ENCODE data around the gene RAB3IP.
"Not testable (repeated sequence)": the region's sequence is repeated elsewhere in the genome, so short reads cannot be mapped to it uniquely, and the experiment has no call there.

Gene RAB3IP

DNA sequence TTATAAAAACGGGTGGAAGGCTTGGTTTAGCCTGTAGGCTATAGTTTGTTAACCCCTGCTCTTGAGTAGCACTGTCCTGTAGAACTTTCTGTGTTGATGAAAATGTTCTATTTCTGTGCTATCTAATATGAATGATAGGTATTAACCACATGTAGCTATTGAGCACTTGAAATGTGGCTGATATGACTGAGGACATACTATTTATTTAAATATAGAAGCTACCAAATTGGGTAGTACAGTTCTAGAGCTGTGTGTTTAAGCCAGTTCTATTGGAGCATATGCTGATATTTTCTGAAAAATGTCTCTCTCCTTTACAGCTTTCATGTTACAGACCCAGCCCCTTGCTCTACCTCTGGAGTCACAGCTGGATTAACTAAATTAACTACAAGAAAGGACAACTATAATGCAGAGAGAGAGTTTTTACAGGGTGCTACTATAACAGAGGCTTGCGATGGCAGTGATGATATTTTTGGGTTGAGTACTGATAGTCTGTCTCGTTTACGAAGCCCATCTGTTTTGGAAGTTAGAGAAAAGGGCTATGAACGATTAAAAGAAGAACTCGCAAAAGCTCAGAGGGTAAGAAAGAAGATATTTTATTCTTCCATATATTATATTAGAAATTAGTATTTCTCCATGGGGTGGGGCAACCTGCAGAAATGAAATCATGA lies 17.6 kb downstream of the RAB3IP start:
- no peak for DNase-seq

DNA sequence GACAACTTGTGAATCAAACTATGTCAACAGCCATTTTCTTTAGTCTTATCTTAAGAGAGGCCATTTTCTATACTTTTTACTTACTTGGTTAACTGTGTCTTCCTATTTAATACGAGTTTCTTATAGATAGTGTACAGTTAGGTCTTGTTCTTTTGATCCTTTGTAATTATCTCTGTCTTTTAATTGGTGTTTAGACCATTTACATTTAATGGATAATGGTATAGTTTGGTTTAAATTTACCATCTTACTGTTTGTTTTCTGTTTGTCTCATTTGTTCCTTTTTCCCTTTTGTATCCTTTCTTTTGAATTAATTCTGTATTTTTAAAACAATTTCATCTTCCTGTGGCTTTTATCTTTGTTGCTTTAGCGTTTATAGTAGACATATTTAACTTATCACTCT lies 19.4 kb downstream of the RAB3IP start:
- no peak for DNase-seq

DNA sequence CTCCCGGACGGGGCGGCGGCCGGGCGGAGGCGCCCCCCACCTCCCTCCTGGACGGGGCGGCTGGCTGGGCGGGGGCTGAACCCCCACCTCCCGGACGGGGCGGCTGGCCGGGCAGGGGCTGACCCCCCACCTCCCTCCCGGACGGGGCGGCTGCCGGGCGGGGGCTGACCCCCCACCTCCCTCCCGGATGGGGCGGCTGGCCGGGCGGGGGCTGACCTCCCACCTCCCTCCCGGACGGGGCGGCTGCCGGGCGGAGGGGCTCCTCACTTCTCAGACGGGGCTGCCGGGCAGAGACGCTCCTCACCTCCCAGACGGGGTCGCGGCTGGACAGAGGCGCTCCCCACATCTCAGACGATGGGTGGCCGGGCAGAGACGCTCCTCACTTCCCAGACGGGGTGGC lies 20.9 kb downstream of the RAB3IP start:
- not testable (repeated sequence) for DNase-seq

DNA sequence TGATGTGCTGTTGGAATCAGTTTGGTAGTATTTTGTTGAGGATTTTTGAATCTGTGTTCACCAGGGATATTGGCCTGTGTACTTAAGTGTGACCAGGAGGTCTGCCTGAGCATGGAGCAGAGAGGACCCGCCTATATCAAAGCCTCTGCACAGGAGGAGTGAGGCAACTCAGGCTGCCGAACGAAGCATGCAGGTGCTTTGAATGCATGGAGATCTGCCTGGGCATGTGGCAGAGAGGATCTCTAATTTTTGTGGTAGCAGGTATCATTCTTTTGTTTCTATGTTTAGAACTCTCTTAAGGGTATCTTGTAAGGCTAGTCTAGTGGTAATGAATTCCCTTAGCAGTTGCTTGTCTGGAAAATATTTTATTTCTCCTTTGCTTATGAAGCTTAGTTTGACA lies 26.9 kb downstream of the RAB3IP start:
- DNase-seq = no peak

DNA sequence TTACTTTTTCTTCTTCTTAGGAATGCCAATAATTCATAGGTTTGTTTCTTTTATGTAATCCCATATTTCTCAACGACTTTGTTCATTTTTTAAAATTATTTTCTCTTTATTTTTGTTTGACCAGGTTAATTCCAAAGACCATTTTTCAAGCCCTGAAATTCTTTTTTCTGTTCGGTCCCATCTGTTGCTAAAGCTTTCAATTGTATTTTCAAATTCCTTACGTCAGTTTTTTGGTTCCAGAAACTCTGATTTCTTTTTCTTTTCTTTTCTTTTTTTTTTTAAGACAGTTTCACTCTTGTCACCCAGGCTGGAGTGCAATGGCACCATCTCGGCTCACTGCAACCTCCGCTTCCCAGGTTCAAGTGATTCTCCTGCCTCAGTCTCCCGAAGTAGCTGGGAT lies 27.6 kb downstream of the RAB3IP start:
- DNase-seq = no peak

DNA sequence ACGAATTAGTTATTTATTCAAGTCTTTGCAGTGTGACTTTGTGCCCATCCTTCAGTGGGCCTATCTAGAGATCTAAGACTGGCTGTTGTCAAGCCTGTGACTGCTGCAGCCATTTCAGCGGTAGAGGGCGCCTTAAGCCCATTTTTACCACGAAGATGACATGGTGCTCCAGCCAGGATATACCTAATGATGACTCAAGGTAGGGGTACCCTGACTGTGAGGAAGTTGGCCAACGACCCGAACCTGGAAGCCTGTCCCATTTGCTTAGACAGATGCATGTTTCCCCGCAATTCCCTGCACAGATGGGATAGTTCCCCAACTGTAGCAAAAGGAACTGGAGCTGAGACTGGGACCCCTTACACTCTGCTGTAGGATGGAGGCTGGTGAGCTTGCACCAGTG lies 41.3 kb downstream of the RAB3IP start:
- no peak for DNase-seq

DNA sequence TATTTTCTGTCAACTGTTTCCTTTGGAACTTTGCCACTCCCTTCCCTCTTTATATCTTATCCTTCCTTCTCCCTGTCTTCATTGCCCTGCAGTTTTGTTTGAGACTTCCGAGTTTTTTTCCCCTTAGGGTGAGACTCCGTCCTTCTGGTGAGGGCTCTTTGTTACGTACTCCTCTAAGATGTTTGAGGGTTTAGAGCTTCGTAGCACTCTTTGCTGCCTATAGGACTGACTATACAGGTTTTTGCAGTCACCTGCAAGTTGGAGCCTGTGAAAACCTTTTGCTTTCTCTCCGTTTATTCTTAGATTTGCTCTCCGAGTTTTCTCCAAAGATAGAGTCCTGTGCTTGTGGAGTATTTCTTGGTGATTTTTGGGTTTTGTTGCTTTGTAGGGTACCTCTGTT lies 44.7 kb downstream of the RAB3IP start:
- DNase-seq = no peak

DNA sequence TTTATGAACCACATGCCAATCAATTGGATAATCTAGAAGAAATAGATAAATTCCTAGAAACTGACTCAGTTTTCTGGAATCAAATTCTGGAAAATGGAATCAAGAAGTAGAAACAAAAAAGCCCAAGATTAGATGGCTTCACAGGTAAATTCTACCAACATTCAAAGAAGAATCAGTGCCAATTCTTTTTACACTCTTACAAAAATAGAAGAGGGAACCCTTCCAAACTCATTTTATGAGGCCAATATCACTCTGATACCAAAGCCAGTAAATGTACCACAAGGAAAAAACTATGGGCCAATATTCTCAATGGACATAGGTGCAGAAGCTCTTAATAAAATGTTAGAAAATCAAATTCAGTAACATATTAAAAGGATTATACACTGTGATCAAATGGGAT lies 50.7 kb downstream of the RAB3IP start:
- no peak for DNase-seq

DNA sequence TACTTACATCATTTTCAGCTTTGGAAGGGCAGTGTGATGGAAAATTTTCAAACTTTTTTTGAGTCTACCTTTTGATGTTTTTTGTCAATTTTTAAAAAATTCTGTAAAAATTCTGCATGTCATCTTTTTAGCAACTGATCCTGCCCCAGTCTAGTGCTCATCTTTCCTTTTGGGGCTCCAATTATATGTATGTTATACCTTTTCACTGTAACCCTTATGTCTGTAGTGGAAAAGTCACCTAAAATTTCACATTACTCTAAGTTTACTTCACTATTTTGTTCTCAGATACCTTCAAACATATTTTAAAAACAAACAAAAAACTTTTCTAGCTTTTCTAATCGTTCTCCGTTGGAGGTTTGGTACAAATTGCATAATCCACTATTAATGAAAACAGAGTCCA lies 53.9 kb downstream of the RAB3IP start:
- DNase-seq = no peak

DNA sequence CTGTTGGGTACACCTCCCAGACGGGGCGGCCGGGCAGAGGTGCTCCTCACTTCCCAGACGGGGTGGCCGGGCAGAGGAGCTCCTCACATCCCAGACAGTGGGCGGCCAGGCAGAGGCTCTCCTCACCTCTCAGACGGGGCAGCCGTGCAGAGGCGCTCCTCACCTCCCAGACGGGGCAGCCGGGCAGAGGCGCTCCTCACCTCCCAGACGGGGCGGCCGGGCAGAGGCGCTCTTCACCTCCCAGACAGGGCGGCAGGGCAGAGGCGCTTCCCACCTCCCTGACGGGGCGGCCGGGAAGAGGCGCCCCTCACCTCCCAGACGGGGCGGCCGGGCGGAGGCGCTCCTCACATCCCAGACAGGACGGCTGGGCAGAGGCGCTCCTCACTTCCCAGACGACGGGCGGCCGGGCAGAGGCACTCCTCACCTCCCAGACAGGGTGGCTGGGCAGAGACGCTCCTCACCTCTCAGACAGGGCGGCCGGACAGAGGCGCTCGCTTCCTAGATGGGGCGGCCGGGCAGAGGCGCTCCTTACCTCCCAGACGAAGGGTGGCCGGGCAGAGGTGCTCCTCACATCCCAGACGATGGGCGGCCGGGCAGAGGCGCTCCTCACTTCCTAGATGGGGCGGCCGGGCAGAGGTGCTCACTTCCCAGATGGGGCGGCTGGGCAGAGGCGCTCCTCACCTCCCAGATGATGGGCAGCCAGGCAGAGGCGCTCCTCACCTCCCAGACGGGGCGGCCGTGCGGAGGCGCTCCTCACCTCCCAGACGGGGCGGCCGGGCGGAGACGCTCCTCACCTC lies 68.6 kb downstream of the RAB3IP start:
- DNase-seq = not testable (repeated sequence)

DNA sequence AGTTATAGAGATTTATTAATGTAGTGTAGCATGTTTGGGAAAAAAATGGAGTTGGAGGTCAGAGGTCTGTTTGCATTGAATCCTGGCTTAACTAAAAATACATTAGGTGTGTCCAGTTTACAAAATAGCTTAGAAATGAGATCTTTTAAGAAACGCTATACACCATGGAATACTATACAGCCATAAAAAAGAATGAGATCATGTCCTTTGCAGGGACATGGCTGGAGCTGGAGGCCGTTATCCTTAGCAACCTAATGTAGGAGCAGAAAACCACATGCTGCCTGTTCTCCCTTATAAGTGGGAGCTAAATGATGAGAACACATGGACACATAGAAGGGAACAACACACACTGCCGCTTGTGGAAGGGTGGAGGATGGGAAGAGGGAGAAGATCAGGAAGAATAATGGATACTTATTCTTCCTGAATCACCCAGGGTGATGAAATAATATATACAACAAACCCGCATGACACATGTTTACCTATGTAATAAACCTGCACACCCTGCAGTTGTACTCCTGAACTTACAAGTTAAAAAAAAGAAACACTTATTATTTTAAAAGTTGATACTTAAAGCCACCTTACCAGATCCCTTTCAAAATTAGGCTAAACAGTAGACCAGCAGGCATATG lies 72.3 kb downstream of the RAB3IP start:
- no peak for DNase-seq

DNA sequence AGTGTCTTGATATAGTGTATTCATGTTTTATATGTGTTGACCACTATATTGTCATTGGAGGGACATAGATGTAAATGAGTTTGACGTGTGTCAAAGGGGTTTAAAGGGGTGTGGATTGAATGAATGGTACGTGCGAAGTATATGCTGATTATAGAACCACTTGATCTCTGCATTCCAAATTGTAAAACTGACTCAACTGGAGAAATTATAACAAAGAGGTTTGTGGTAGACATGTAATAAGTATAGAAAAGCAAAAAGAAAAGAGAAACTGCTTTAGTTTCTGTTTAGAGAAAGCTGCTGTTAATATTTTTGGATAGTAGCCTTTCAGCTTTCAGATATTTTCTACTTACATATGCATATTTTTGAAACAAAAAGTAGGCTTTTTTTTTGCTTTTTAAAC lies 77.4 kb downstream of the RAB3IP start:
- DNase-seq = no peak

DNA sequence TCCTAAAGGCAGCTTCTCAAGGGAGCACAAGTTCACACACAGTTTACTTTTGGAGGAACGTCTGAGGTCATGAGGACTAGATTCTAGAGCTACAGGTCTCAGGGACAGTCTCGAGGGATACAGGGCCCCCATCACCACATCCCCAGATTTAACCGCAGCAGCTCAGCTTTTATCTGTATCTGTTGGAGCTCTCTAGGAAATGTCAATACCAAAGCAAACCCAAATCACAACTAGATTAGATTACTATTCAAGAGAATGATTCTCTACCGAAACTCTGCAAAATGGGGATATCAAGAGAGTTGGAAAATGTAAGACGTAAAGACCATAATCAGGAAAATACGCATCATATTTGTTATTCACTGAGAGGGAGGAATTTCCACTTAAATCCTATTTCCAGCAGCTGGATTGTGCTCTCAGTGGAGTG lies 82.4 kb downstream of the RAB3IP start:
- no peak for DNase-seq

DNA sequence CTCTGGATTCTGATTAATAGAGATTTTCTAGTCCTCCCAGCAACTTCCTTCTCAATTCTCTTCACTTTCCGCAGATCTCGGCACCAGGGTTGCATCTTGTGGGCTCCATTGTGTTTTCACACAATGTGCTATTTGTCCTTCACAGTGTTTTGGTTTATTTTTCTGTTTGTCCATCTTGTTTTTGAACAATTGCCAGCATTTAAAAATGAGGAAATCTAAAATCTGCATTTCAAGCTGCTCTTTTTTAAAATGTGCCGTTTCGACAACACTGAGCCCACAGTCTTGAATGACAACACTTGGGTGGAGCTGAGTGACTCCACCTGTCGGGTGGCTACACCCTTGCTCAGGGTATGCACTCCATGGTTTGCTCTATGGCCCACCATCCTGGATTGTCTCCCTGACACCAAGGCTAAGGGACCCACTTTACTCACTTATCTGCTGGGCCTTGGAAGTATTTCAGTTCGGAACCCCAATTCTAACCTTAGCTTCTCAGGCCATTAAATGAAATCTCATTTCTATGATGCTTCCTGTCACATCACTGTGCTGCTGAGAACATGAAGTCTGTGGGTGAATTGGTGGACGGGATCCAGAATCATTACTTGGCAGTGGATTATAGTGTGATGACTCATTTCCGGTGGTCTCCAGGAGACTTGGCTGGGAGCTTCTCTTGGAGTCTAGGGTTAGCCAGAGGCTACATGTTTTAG lies 82.9 kb downstream of the RAB3IP start:
- peak in 1 of 6 experiments; percentile 1 for DNase-seq

DNA sequence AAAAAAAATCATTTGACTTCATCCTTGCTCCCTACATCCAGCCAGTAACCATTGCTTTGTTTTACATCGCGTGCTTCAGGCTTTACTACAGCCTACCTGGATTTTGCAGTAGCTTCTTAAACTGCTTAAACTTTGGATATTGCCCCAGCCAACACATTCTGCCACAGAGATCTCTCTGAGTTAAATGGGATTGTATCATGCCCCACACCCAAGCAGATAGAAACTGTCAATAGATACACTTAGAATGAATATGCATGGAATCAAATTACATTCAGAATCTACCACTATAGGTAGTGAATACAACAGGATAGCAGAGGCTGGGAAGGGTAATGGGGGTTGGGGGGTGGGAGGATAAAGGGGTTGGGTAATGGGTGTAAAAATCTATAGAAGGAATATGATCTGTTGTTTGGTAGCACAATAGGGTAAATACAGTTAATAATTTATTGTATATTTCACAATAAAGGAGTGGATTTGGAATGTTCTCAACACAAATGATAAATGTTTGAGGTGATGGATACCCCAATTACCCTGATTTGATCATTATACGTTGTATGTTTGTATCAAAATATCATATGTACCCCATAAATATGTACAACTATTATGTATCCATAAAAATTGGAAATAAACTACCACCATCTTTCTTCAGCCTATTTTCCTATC lies 83.7 kb downstream of the RAB3IP start:
- no peak for DNase-seq

DNA sequence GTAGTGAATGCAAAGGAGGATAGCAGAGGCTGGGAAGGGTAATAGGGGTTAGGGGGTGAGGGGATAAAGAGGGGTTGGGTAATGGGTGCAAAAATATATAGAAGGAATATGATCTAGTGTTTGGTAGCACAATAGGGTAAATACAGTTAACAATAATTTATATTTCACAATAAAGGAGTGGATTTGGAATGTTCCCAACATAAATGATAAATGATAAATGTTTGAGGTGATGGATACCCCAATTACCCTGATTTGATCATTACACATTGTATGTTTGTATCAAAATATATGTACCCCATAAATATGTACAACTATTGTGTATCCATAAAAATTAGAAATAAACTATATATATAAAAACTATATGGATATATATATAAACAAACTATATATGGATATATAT lies 85.4 kb downstream of the RAB3IP start:
- DNase-seq = no peak

DNA sequence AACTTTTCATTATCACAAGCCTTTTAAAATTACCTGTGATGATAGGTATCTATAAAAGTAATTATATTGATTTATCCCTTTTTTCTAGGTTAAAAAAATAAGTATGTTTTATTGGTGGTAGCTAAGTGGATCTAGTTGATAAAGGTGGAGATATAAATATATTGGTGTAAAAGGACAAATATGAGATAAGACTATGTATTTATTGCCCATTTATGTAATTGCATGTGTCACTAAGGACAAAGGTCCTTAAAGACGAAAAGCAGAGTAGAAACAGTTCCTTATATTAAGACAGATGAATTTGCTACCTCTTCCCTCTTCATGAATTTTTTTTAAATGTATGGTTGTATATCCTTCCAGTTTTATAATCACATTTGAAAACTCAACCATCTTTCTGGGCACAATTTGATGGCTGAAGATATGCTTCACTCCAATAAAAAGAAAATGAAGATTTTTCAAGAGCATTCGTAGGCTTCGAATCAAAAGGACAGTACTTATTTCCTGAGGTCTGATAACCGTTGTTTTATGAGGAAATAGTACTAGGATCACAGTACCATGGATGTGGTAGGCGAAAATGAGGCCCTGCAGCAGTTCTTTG lies 86.4 kb downstream of the RAB3IP start, which contains the start of gene MYRFL:
Gene MYRFL, plus strand, starts transcription at position 262 of the 595 bp plus-strand sequence. Its CDS starts 291 bp downstream, at position 553.
- DNase-seq = no peak

DNA sequence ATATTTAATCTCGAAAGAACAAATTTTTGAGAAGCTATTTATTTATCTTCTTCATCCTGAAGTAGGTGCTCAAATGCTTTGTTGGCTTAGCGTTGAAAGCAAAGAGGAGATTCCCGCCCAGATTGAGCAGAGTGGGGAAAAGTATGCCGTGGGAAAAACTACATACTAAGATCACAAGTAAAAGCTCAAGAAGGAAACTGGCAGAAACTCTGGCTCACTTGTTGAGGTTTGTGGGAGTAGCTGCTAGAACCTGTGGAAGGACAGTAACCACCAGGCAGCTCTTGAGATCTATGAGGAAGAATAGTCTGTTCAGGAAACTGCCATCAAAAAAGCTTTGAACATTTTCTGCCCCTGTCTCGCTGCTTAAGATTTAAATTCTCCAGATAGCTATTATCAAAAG lies 90.2 kb downstream of the RAB3IP start:
- no peak for DNase-seq

DNA sequence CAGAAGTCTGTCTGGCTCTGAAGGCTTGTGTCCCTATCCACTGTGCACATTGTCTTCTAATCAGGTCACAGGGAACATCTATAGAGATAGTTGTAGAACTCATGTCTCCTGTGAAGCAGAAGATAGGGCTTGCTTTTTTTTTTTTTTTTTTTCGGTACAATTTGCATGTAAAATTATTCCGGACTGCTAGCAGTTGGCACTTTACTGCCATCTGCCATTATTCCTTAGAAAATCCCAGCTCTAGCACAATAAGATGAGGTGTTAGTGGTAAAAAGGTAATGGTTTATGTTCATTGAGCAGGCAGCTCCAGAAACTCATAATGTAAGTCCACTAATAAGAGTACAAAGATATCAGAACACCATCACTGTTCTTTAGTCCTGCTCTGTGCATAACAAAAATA lies 95.0 kb downstream of the RAB3IP start:
- no peak for DNase-seq

DNA sequence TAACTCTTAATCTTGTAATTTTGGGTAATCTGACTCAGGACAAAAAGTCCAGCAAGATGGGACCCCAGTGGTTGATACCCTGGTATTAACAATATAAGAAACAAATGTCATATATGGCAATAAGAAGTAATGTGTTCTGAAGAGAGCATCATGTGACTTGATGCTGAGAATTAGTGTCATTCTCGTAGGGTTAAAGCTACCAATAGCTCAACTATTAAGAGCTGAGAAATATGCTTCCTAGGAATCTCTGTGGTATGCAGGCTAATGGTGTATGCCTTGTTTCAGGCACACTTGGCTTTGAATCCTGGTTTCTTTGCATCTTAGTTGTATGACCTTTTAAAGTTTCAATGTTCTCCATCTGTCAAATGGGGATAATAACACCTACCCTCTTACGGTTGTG lies 95.5 kb downstream of the RAB3IP start:
- DNase-seq = no peak

DNA sequence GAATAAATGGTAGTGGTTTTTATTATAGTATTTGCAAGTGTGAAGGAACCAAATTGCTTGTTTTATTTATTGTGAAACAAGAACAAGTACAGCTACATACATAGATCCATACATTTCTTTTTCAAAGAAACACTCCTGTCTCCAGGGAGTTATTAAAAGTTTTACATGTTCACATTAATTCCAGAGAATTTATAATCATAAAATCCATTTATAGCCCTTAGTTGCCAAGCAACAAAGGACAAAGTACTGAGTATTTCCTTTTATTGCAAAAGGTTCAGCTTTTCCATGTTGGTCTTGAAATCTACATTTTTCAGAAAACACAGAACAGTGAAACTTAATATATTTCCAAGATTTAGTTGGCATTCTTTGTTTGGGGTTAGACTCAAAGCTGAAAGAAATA lies 95.9 kb downstream of the RAB3IP start:
- no peak for DNase-seq

DNA sequence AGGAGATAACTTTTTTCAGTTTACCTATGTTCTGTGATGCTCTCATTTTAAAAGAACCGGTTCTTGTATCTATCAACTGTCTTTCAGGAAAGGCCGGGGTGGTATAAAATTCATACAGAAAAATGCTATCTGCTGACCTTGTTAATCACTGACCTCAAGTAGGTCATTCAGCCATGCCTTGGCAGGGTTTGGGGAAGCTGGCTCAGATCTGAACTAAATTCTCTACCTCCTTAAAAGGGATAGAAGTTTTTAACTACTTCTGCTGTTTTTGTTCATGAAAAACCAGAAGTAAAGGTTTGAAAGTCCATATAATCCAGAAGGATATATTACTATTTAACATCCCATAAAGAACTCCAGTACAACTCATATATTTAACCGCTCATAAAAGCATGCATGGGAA lies 96.4 kb downstream of the RAB3IP start:
- DNase-seq = no peak

Measured in stimulated activated naive CD4-positive, alpha-beta T cell (primary cell).